IMR-90 (cell line): ENCODE measurements around the gene TTF2.

Source experiments
- POLR2A ChIP-seq: IDR thresholded peaks from 2 replicates; pipeline ENCODE4 v1.6.1; 2012; ENCODE audit warnings: mild to moderate bottlenecking, low read depth, low read length
- RCOR1 ChIP-seq: IDR thresholded peaks from 2 replicates; pipeline ENCODE4 v1.6.1; 2012; ENCODE audit warnings: mild to moderate bottlenecking, low read length, improper control_type of control experiment; ENCODE audit not compliant: insufficient replicate concordance
- TF ChIP-seq, protein P1 (sequence below): conservative IDR thresholded peaks from 2 replicates; pipeline ENCODE4 v1.5.1; 2012; ENCODE audit warnings: mild to moderate bottlenecking, low read depth, low read length, improper control_type of control experiment
- TF ChIP-seq, protein P2 (sequence below): fragments of 150-350 bp; IDR thresholded peaks from 2 replicates; pipeline ENCODE4 v1.6.1; 2017; ENCODE audit warnings: mild to moderate bottlenecking, antibody characterized with exemption, low read length, low read depth

DNA sequence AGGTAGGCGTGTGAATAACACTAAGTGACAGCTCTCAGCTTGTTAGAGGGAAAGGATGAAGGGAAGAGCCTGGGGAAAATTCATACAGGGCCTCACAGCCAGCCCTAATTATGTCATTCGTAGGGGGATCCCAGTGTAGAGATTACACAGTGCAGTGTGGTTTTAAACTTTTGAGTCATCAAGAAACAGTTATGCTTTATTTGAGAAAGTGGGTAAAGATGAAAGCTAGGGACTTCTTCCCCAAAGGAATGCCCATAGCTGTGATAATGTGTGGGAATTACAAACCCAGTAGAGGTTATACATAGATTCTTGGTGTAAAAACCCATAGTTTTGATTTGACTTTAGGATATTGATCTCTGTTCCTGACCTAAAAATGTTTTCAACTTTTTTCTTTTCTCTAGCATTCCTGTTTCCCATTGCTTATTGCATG lies 1.9 kb downstream of the TTF2 start:
- TF ChIP-seq, protein P1, sequence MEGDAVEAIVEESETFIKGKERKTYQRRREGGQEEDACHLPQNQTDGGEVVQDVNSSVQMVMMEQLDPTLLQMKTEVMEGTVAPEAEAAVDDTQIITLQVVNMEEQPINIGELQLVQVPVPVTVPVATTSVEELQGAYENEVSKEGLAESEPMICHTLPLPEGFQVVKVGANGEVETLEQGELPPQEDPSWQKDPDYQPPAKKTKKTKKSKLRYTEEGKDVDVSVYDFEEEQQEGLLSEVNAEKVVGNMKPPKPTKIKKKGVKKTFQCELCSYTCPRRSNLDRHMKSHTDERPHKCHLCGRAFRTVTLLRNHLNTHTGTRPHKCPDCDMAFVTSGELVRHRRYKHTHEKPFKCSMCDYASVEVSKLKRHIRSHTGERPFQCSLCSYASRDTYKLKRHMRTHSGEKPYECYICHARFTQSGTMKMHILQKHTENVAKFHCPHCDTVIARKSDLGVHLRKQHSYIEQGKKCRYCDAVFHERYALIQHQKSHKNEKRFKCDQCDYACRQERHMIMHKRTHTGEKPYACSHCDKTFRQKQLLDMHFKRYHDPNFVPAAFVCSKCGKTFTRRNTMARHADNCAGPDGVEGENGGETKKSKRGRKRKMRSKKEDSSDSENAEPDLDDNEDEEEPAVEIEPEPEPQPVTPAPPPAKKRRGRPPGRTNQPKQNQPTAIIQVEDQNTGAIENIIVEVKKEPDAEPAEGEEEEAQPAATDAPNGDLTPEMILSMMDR: no peak
- TF ChIP-seq POLR2A: no peak
- TF ChIP-seq RCOR1: no peak
- TF ChIP-seq, protein P2, sequence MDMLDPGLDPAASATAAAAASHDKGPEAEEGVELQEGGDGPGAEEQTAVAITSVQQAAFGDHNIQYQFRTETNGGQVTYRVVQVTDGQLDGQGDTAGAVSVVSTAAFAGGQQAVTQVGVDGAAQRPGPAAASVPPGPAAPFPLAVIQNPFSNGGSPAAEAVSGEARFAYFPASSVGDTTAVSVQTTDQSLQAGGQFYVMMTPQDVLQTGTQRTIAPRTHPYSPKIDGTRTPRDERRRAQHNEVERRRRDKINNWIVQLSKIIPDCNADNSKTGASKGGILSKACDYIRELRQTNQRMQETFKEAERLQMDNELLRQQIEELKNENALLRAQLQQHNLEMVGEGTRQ: no peak
